Neural crest cell (in vitro differentiated cells): ENCODE data around the gene PABPC1L. TPM values are rescaled to one million over a fixed set of nuclear protein-coding genes. Genes with fewer than 3 reads are reported as not detected.

Experiments used
- DNase-seq: peaks from one replicate; pipeline ENCODE4 v3.0.0; 2021; ENCODE audit warnings: low read depth, mixed read lengths, low spot score
- H3K27ac Mint-ChIP-seq: one replicate; pipeline ENCODE4 v1.8.0; 2021; ENCODE audit warnings: mild to moderate bottlenecking, mixed read lengths; ENCODE audit not compliant: unreplicated experiment
- H3K27me3 Mint-ChIP-seq: 2 replicates; pipeline ENCODE4 v1.8.0; 2021; ENCODE audit warnings: low read depth, mild to moderate bottlenecking, mixed read lengths
- H3K36me3 Mint-ChIP-seq: 2 replicates; pipeline ENCODE4 v1.8.0; 2021; ENCODE audit warnings: low read depth, mild to moderate bottlenecking, mixed read lengths
- H3K4me1 Mint-ChIP-seq: 2 replicates; pipeline ENCODE4 v1.8.0; 2021; ENCODE audit warnings: mixed read lengths
- H3K4me3 Mint-ChIP-seq: one replicate; pipeline ENCODE4 v1.8.0; 2021; ENCODE audit warnings: mild to moderate bottlenecking, mixed read lengths
- H3K9me3 Mint-ChIP-seq: 2 replicates; pipeline ENCODE4 v1.8.0; 2021; ENCODE audit warnings: mixed read lengths
- CTCF ChIP-seq: fragments of 200-600 bp; sonication (generic); conservative IDR thresholded peaks from 2 replicates; pipeline ENCODE4 v1.5.0; 2021; ENCODE audit warnings: antibody characterized with exemption, mild to moderate bottlenecking
- total RNA-seq: library from RNA; stranded (reverse); gene quantifications from 2 replicates; pipeline ENCODE4 v1.2.1, GENCODE V29; 2021

Gene PABPC1L
- total RNA-seq, 1 donor from 2014 or later = 78.6 TPM

GRCh38 chr20:44976698-44977097 is 66.8 kb downstream of the PABPC1L start:
- Mint-ChIP-seq H3K4me3 (no peak overlapping the region), H3K4me1 (no peaks in the 10 kb centered on the region), H3K27ac (no peak overlapping the region), H3K9me3 (no peaks in the 10 kb centered on the region), H3K36me3 (peaks cover 8% of the 10 kb centered on the region), H3K27me3 (no peaks in the 10 kb centered on the region)
- no peak for TF ChIP-seq CTCF
- no peak for DNase-seq

GRCh38 chr20:44979090-44979621 is 69.3 kb downstream of the PABPC1L start:
- peaks cover 9% of the 10 kb centered on the region for H3K36me3 Mint-ChIP-seq
- no peak overlapping the region for H3K27ac Mint-ChIP-seq
- no peaks in the 10 kb centered on the region for H3K9me3 Mint-ChIP-seq
- no peak for DNase-seq
- no peak for TF ChIP-seq CTCF
- no peak overlapping the region for H3K4me3 Mint-ChIP-seq
- H3K4me1 Mint-ChIP-seq = no peaks in the 10 kb centered on the region
- no peaks in the 10 kb centered on the region for H3K27me3 Mint-ChIP-seq

- TF ChIP-seq CTCF = no peak
- no peak overlapping the region for H3K4me3 Mint-ChIP-seq
- H3K9me3 Mint-ChIP-seq = no peaks in the 10 kb centered on the region
- H3K27ac Mint-ChIP-seq = no peak overlapping the region
- peaks cover 2% of the 10 kb centered on the region for H3K36me3 Mint-ChIP-seq
- H3K27me3 Mint-ChIP-seq = no peaks in the 10 kb centered on the region
- DNase-seq = no peak
- H3K4me1 Mint-ChIP-seq = no peaks in the 10 kb centered on the region
These were observed 72.0 kb downstream of the PABPC1L start for GRCh38 chr20:44981736-44982406.

GRCh38 chr20:44983093-44983674 is 73.3 kb downstream of the PABPC1L start:
- no peaks in the 10 kb centered on the region for H3K9me3 Mint-ChIP-seq
- TF ChIP-seq CTCF = no peak
- no peak overlapping the region for H3K4me3 Mint-ChIP-seq
- no peak overlapping the region for H3K27ac Mint-ChIP-seq
- no peak for DNase-seq
- no peaks in the 10 kb centered on the region for H3K4me1 Mint-ChIP-seq
- H3K27me3 Mint-ChIP-seq = no peaks in the 10 kb centered on the region
- peaks cover 2% of the 10 kb centered on the region for H3K36me3 Mint-ChIP-seq

- Mint-ChIP-seq H3K4me1 (no peaks in the 10 kb centered on the region), H3K36me3 (peaks cover 8% of the 10 kb centered on the region), H3K4me3 (no peak overlapping the region), H3K27ac (no peak overlapping the region), H3K9me3 (no peaks in the 10 kb centered on the region), H3K27me3 (no peaks in the 10 kb centered on the region)
- no peak for DNase-seq
- TF ChIP-seq CTCF = no peak
These were observed 78.8 kb downstream of the PABPC1L start for GRCh38 chr20:44988631-44989171.

Other genes starting within 250 kb of the PABPC1L start
- not detected in 2 replicates for gene CCN5, start 194.7 kb upstream of the PABPC1L start, total RNA-seq
- not detected in 2 replicates for gene KCNK15, start 164.2 kb upstream of the PABPC1L start, total RNA-seq
- gene RIMS4, start 99.5 kb upstream of the PABPC1L start, total RNA-seq = 4.1 and 6.1 TPM in 2 replicates
- 168 and 172 TPM in 2 replicates for gene YWHAB, start 24.4 kb upstream of the PABPC1L start, total RNA-seq
- 39.0 and 39.6 TPM in 2 replicates for gene TOMM34, start 50.3 kb downstream of the PABPC1L start, total RNA-seq
- 41.2 and 46.4 TPM in 2 replicates for gene STK4, start 56.5 kb downstream of the PABPC1L start, total RNA-seq
- not detected in 2 replicates for gene KCNS1, start 191.1 kb downstream of the PABPC1L start, total RNA-seq
- not detected in 2 replicates for gene WFDC5, start 205.1 kb downstream of the PABPC1L start, total RNA-seq
- gene WFDC12, start 214.4 kb downstream of the PABPC1L start, total RNA-seq = not detected in 2 replicates